Stromal cell of bone marrow (primary cell): ENCODE data around the gene KCNIP4.

Experiments used
- DNase-seq: peaks from one replicate; pipeline ENCODE4 v3.0.0-alpha.2; 2012; ENCODE audit warnings: low read depth

The KCNIP4 gene

DNA sequence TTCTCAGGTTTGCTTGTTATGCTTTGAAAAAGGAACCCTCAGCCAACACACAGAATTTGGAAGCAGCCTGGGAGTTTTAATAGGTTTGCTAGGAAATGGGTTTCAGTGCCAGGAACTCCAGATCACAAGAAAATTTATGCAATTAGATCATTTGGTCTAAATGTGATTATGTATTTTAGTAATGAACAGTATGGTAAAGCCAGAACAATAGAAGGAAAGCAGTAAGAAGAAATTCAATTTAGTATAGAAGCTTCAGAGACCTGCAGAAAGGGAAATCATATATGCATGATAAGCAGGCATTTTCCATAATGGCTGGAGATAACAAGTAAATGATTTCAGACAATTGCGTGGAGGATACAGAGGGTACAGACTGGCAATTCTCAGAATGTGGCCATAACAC, 184.7 kb downstream of the KCNIP4 start:
- no peak for DNase-seq

DNA sequence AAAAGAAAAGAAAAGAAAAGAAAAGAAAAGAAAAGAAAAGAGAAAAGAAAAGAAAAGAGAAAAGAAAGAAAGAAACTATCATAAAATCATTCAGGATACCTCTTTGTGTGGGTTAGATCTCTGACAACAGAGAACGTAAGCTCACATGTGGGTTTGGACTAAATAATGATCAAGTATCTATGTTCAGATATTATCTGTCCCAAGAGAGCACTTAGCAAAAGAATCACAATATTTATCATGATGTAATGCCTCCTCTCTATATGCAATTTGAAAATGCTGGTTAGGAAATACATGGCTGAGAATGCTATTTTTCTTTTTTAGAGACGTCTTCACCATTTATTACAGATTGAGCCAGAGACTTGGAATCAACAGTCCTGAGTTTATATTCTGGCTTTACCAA, 191.3 kb downstream of the KCNIP4 start:
- DNase-seq: no peak

DNA sequence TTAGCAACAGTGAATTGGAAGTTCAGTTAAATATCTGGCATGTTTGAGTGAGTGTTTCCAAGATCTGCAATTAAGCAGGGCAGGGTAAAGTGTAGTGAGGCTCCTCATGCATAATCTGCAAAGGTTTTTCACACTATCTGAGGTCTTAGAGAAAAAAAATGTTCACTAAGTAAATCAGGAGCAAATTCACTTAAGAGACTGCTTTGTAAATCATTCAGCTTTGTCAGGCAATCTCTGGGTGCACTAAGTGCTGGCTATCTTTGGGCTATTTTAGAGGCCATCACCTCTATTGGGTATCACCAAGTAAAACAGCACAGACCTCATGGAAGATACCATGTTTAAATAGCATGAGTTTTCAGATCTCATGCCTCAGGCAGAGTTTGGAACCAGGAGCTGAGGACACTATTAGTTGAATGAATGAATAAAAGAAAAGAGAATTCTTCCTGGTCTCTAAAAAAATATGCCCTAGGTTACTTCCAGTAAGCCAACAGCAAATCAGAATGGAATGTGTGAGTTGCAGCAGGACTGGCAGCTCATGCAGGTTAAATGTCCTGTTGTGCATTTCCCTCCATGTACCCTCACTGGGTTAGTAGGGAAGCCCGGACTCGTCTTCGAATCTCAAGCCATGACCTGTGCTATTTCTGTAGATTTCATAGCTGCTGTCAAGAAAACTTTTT, 195.3 kb downstream of the KCNIP4 start:
- DNase-seq: no peak

DNA sequence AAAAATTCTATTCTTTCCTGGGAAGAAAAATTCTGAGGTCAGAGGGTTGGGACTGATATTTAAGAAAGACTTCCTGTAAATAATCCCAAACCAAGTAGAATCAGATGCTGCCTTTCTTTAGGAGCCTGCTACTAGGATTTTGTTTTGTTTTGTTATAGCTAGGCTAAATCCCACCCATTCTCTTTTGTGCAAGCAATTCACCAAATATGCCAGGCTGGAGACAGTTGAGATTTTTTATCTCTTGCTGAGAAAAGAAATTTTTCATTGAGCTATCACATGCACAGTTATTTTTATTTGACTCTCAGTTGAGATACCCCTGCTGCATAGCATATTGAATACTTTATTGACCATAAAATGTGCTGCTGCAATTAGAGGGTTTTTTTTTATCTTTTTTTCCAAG, 196.0 kb downstream of the KCNIP4 start:
- DNase-seq: no peak

DNA sequence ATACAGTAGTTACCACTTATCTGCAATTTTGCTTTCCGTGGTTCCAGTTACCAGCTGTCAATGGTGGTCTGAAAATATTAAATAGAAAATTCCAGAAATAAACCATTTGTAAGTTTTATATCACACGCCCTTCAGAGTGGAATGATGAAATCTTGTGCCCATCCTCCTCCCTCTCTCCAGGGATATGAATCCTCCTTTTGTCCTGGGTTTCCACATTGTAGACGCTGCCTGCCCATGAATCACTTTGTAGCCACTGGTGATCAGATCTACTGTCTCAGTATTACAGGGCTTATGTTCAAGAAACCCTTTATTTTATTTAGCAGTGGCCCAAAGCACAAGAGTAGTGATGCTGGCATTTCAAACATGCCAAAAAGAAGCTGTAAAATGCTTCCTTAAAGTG, 198.6 kb downstream of the KCNIP4 start:
- no peak for DNase-seq

DNA sequence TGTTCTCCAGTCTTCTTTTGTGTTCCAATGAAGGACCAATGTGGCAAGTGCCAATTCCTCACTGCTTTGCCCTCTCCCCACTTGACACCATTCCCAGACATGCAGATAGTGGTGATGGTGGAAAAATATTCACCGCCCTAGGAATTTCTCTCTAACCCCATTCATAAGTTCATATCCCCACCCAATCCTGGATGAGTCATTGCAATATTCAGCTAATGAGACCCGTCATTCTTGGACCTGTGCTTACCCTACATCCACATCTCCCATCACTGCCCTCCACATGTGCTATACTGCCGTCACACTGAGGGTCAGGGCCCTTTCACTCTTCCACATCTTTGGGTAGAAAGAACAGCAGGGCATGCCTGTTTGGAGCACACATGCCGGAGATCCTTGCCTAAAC, 199.2 kb downstream of the KCNIP4 start:
- DNase-seq: no peak

DNA sequence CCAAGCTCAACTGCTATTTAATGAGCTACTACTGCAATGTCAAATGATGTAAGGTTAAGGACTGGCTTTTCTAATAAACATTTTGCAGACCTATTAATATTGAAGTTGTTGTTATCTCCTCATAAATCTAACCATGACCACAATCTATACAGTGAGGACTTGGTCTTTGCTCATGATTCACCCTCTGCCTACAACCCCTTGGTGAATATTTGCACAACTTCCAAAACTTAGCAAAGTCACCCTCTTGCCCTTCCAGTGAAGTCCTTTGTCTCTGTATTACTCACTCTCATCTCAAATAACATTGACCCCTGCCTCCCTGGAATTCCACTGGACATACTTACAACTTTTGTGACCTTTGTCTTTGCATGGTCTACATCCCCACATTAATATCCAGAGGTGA, 204.5 kb downstream of the KCNIP4 start:
- no peak for DNase-seq

DNA sequence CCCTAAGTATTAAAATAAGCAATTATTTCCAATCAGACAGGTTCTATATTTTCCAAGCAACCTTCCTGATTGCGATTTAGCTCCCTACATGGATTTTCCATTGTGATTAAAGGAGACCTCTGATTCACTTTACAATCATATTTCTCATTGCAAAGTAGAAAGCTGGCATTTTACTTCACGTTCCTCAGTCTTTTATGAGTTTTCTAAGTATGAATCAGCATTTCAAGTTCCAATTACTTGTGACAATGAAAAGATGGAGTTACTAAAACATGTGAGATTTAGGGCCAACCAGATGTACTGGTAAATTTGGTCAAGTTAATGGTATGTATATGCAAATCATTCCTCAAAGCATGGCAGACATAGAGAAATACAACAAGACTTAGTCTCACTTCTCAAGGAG, 206.2 kb downstream of the KCNIP4 start:
- no peak for DNase-seq

DNA sequence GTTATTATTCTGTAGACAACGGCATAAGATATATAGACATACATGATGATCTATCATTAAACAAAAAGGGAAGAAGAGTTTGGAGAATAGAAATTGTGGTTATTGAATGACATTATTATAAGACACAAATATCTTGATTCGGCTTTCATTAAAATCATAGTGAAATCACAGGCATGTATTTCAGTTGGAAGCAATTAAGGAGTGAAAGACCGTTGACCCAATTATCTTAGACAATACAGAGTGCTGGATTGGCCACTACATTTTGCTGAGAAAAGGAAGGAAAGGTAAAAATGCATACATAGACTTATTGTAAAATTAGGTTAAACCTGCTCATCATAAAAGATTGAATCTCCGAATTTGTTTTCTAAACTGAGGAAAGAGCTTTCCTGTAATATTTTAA, 209.8 kb downstream of the KCNIP4 start:
- DNase-seq: no peak

DNA sequence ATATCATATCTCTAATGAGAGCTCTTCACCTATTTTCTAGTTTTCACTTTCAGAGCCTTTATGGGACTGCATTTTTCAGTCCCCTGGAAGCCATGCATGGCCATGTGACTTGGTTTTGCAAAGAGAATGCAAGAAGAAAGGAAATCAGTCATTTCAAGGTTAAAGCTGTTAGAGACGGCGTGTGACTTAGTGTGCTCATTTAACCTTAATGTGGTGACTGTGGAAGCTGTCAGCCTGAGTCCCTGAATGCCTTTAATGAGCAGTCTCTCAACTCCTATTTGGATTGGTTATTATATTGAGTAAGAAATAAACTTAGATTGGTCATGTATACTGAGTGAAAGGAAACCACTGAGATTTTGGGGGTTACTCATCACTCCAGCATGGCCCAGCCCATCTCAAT, 212.7 kb downstream of the KCNIP4 start:
- DNase-seq: no peak

DNA sequence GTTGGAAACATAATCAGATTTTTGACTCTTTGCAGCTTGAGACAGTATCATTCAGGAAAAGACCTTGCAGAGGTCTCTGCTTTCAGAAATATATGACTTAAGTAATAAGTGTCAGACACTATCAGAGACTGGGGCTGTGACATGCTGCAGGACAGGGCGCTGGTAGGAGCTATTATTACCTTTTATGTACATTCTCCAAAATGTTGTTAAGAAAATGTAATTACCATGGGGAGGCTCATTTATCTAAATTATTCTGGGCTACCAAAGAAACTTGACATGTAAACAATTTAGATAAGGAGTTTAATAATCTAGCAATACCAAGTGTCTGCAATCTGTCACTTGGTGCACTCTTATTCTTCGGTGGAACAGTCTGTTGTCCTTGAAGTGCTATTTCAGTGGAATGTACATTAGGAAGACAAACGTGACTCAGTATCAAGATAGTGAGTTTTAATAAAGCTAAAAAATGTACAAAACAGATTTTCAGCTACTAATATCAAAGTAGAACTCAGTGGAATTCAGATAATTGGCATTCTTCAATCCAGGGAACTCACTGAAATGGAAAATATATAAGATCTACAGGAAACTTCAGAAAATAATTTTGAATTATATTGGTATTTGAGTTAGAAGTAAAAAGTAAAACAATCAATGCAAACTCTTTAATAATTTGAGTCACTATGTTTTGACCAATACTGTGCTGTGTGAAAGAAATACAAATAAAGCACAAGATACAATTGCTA, 214.5 kb downstream of the KCNIP4 start:
- DNase-seq: no peak

DNA sequence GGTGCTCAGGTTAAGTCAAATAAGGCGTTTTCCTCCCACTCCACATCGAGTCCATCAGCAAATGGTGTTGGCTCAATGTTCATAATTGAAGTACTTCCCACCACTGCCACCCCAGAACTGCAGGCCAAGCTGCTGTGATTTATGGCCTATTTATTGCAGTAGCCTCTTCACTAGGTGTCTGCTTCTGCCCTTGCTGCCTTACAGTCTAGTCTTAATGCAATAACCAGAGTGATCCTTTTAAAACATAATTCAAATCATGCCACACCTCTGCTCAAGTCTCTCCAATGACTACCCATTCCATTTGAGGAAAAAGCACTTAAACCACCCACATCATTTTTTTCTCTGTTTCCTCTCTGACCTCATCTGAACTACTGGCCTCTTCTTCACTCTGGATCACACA, 220.3 kb downstream of the KCNIP4 start:
- no peak for DNase-seq

DNA sequence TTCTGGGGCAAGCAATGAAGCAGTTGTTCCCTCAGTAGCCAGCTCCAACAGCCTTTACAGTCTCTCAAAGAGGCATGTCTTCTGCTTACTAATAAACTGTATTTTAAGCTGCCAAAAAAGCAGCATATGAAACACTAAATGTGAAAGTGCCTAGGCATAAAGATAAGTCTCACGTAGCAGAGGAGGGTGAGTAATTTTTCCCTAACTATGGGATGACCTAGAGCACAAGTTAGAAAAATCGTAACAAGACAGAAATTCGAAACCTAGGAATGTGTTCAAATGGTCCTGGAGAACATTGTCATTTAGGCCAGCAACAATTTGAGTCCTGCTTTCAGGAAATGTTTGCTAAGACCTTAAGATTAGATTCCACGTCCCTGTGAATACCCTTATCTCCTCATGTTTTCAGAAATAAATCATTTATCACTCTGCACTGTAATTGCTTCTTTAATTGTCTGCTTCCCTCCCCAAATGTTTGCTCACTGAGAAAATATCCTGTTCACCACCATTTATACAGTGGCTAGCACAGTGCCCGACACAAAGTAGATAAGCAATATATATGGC, 222.2 kb downstream of the KCNIP4 start:
- DNase-seq: no peak

DNA sequence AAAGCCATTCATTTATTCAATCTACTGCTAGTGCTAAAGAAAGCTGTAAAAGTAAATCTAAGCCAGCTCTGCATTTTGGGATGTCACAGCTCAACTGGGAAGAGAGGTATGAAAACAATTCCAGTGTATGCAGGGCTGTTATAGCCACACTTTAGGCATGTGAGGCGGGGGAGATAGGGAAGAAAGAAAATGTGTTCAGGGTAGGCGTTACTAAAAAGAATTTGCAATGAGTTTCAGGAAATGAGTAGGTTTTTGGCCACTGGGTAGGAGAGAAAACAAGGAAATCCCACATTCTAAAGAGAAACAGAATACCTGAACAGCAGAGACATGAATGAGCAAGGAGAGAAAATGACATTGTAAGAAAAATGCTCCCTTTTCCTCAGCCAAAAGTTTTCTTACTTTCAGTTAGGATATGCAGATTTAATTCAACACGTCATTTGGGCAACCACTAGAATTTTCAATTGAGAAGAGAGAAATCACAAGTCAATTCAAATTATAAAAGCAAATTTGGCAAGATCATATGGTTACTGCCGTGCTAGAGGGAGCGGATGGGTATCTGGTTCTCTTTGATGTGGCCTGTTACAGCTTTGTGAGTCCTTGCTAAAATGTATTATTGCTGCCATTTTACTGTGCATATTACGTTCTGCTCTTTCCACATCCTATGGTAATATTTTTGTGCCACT, 226.3 kb downstream of the KCNIP4 start:
- DNase-seq: no peak

DNA sequence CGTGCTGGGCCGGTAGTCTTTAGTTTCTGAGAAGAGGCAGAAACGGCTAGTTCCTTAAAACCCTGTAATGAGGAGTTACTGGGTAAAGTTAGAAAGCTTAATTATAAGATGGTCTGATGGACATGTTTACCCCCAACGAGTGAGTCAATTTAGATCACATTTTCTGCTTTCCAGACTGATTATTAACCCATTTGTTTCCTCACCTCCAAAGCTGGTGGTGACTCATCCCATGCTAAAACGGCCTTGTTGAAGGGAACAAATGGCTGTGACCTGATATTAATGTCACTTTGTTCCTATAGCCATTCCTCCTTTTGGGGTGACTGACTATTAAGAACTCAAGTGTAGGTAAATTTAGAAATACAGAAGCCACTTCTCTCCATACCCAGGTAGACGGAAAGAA, 232.0 kb downstream of the KCNIP4 start:
- no peak for DNase-seq

DNA sequence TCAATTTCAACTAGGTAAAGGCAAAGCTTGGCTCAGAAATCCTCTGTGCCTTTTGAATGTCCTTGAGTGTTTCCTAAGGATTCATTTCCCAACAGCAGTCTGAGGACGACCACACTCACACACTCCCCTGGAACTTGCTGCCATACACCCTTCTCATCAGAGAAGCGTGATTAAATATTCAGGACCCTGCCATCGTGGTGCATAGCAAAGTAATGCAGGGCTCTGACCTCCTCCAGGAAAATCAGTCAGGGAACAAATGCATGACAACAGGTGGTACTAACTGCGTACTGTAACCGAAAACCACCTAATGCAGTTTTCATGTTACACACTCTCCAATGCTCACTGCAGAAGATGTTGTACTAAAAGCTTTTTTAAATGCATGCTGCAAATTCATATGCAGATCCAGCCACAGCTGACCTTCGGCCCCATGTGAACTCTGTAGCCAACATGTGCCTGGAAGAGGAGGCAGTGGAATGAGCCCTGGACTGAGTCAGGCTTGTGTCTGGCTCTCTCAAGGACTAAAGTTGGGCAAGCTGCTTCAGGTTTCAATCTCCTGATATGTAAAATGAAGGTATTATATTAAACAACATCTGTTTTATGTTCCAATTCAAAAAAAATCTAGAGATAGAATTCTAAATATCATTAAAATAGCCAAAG, 238.3 kb downstream of the KCNIP4 start:
- no peak for DNase-seq

DNA sequence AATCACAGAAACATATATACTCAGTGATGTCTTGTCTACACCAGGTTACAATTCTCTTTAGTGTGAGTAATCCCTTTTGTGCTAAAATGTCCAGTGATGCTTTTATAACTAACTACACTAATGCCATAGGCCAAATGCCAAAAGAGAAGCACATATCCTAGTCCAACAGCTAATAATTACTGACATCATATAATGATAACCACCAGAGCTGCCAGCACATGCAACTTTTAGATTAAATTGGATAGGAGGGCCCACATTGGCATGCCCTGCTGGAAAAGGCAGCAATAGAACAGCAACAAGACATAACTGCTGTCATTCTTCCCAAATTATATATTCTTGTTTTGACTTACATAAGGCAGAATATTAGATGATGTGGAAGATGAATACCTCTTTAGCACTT, 238.8 kb downstream of the KCNIP4 start:
- no peak for DNase-seq

DNA sequence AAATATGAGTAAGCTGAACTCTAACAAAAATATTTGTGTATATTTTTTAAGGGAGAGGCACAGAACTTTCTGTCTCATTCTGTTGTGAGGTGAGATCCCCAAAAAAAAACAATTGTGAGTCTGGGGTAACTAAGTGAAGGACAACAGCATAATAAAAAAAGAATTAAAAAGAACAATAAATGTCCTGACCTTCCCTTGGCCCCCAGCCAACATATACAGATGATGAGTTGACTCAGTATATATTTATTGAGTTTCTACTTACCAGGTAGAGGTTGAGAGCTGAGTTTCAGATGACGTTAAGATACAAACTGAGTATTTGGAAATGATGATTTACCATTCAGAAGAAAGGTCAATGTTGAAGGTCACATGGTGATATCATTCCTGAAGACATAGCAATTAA, 239.5 kb downstream of the KCNIP4 start:
- no peak for DNase-seq

DNA sequence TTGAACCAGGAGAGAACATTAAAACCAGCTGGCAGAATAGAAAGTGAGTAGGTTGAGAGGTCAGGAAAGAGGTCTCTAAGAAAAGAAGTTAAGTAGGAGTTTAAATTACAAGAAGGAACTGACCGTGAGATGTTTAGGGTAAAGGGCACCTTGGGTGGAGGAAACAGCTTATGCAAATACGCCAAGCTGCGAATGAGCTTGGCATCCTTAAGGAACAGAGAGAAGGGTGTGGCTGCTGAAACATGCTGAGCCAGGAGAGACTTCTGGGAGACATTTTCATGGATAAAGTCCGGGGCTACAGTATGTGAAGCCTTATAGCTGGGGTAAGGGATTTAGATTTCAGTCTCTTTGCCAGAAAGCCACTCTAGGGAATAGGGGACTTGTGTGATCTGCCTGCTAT, 249.1 kb downstream of the KCNIP4 start:
- no peak for DNase-seq

DNA sequence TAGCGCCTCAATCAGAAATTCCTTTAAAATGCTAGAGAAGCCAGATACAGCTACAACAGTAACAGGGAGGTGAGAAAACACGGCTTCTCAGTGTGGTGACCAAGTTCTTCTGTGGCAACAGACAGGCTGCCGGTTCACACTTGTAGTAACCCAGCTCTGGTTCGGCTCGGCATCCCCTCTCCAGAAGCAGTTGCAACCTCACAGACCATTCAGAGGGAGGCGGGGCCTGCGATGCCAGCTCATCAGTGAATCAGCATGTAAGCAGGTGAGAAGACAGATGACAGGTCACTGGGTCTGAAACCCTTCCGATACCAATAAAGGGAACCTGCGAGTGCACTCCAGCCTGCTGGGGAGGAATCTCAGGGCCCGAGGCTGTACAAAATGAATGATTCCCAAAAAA, 251.0 kb downstream of the KCNIP4 start:
- DNase-seq: no peak

DNA sequence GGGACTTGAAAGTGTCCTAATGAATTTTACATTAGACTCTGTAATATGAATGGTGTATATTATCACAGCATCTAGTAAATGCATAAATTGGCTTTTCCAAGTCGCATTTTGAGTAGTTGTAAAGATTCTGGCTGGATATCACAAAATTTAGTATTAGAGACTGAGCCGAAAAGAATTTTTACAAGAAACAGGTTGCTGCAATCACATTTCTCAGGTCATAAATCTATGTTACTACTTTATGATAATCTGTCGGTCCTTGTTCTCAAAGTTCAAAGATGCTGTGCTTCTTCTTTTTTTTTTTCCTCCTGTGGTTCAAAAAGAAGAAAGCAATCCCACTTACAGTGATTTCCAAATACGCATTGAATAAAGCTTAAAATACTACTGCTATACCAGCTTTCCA, 253.4 kb downstream of the KCNIP4 start:
- DNase-seq: no peak

DNA sequence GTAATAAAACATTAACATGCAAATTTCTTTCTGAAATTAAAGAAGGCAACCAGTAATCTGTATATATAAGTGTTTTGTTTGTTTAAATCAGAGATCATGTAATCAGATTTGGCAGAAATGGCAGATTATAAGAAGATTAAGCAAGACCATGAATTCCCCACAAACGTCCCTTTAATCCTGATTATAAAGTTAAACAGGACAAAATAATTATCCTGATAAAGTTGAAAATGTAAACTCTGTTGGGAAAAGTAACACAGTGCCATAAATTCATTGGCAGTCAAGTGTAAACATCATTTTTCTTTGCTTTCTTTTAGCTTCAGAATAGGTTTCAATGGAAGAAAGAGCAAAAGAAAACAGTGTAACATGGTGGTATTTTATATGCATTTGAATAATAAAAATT, 256.3 kb downstream of the KCNIP4 start:
- DNase-seq: no peak
